ENCODE results near the gene LRRC4.

The LRRC4 gene

GRCh38 chr7:128030654-128031611, at the start of gene LRRC4:
Gene LRRC4, minus strand, starts transcription at chr7:128031437. Its CDS starts 797 bp downstream, at chr7:128030640.
- FAIRE-seq (no peak), DNase-seq (ENCODE audit: low spot score) (peak; percentile 27)

GRCh38 chr7:128080169-128080568, 48.9 kb upstream of the LRRC4 start:
- DNase-seq (ENCODE audit: low spot score) (no peak), FAIRE-seq (no peak)

GRCh38 chr7:128078309-128078708, 47.1 kb upstream of the LRRC4 start:
- DNase-seq (ENCODE audit: low spot score) (no peak), FAIRE-seq (no peak)

GRCh38 chr7:128076796-128077271, 45.6 kb upstream of the LRRC4 start:
- DNase-seq (ENCODE audit: low spot score) (no peak), FAIRE-seq (no peak)

- FAIRE-seq (no peak), DNase-seq (ENCODE audit: low spot score) (no peak)
Measured at GRCh38 chr7:128076196-128076795, 45.1 kb upstream of the LRRC4 start.

GRCh38 chr7:128075242-128076095, 44.2 kb upstream of the LRRC4 start:
- DNase-seq (ENCODE audit: low spot score) (no peak), FAIRE-seq (no peak)

- FAIRE-seq (no peak), DNase-seq (ENCODE audit: low spot score) (no peak)
Measured at GRCh38 chr7:128074736-128075135, 43.5 kb upstream of the LRRC4 start.

- DNase-seq (ENCODE audit: low spot score), result no peak
- FAIRE-seq, result no peak
Measured at GRCh38 chr7:128074336-128074735, 43.1 kb upstream of the LRRC4 start.

- no peak for DNase-seq (ENCODE audit: low spot score)
- no peak for FAIRE-seq
Measured at GRCh38 chr7:128073671-128074310, 42.6 kb upstream of the LRRC4 start.

GRCh38 chr7:128071801-128072200, 40.6 kb upstream of the LRRC4 start:
- FAIRE-seq, result no peak
- DNase-seq (ENCODE audit: low spot score), result no peak

- FAIRE-seq (no peak), DNase-seq (ENCODE audit: low spot score) (no peak)
Measured at GRCh38 chr7:128071376-128071775, 40.1 kb upstream of the LRRC4 start.

GRCh38 chr7:128069373-128070364, 38.4 kb upstream of the LRRC4 start:
- no peak for FAIRE-seq
- DNase-seq (ENCODE audit: low spot score), result no peak

- no peak for FAIRE-seq
Measured at GRCh38 chr7:128068785-128069184, 37.5 kb upstream of the LRRC4 start.

GRCh38 chr7:128067983-128068382, 36.7 kb upstream of the LRRC4 start:
- DNase-seq (ENCODE audit: low spot score), result no peak
- FAIRE-seq, result no peak

More at GRCh38 chr7:128068785-128069184, 37.5 kb upstream of the LRRC4 start:
- DNase-seq (ENCODE audit: low spot score), result no peak

GRCh38 chr7:128066858-128067257, 35.6 kb upstream of the LRRC4 start:
- FAIRE-seq, result no peak
- no peak for DNase-seq (ENCODE audit: low spot score)

- DNase-seq (ENCODE audit: low spot score) (no peak), FAIRE-seq (no peak)
Measured at GRCh38 chr7:128066395-128066794, 35.2 kb upstream of the LRRC4 start.

- DNase-seq (ENCODE audit: low spot score) (no peak), FAIRE-seq (no peak)
Measured at GRCh38 chr7:128065872-128066271, 34.6 kb upstream of the LRRC4 start.

GRCh38 chr7:128063088-128063487, 31.9 kb upstream of the LRRC4 start:
- FAIRE-seq, result no peak
- no peak for DNase-seq (ENCODE audit: low spot score)

GRCh38 chr7:128060018-128060417, 28.8 kb upstream of the LRRC4 start:
- no peak for FAIRE-seq
- DNase-seq (ENCODE audit: low spot score), result no peak
